ENCODE results near the gene ZP1.
"Not testable (repeated sequence)": the region's sequence is repeated elsewhere in the genome, so short reads cannot be mapped to it uniquely, and the experiment has no call there.

ZP1 gene

GRCh38 chr11:60866911-60867870, at the start of gene ZP1:
Gene ZP1, plus strand, starts transcription at chr11:60867542. Its CDS starts 20 bp downstream, at chr11:60867562.
- no peak for DNase-seq (ENCODE audit: low spot score)

- DNase-seq (ENCODE audit: low spot score): no peak
Measured at GRCh38 chr11:60818057-60818456, 49.3 kb upstream of the ZP1 start.

- no peak for DNase-seq (ENCODE audit: low spot score)
Measured at GRCh38 chr11:60821827-60822599, 45.3 kb upstream of the ZP1 start.

- not testable (repeated sequence) for DNase-seq (ENCODE audit: low spot score)
Measured at GRCh38 chr11:60823745-60824306, 43.5 kb upstream of the ZP1 start.

- no peak for DNase-seq (ENCODE audit: low spot score)
Measured at GRCh38 chr11:60825118-60825517, 42.2 kb upstream of the ZP1 start.

GRCh38 chr11:60825790-60826189, 41.6 kb upstream of the ZP1 start:
- DNase-seq (ENCODE audit: low spot score): no peak

- DNase-seq (ENCODE audit: low spot score): no peak
Measured at GRCh38 chr11:60830478-60831142, 36.7 kb upstream of the ZP1 start.

- peak; percentile 86 for DNase-seq (ENCODE audit: low spot score)
Measured at GRCh38 chr11:60831143-60831500, 36.2 kb upstream of the ZP1 start.

- DNase-seq (ENCODE audit: low spot score): no peak
Measured at GRCh38 chr11:60831501-60832079, 35.8 kb upstream of the ZP1 start.

GRCh38 chr11:60834742-60835533, 32.4 kb upstream of the ZP1 start:
- no peak for DNase-seq (ENCODE audit: low spot score)

- no peak for DNase-seq (ENCODE audit: low spot score)
Measured at GRCh38 chr11:60835534-60835846, 31.9 kb upstream of the ZP1 start.

- no peak for DNase-seq (ENCODE audit: low spot score)
Measured at GRCh38 chr11:60836866-60837515, 30.4 kb upstream of the ZP1 start.

- no peak for DNase-seq (ENCODE audit: low spot score)
Measured at GRCh38 chr11:60838132-60838531, 29.2 kb upstream of the ZP1 start.

GRCh38 chr11:60840470-60841430, 26.6 kb upstream of the ZP1 start:
- no peak for DNase-seq (ENCODE audit: low spot score)

- peak; percentile 97 for DNase-seq (ENCODE audit: low spot score)
Measured at GRCh38 chr11:60841797-60842667, 25.3 kb upstream of the ZP1 start, which contains the start of gene CCDC86. Gene CCDC86, plus strand, starts transcription at chr11:60842113. Its CDS starts 12 bp downstream, at chr11:60842125.

GRCh38 chr11:60842668-60843600, 24.4 kb upstream of the ZP1 start:
- DNase-seq (ENCODE audit: low spot score): peak; percentile 31
